Measurements from ENCODE around the gene TAP1.

TAP1 gene

DNA sequence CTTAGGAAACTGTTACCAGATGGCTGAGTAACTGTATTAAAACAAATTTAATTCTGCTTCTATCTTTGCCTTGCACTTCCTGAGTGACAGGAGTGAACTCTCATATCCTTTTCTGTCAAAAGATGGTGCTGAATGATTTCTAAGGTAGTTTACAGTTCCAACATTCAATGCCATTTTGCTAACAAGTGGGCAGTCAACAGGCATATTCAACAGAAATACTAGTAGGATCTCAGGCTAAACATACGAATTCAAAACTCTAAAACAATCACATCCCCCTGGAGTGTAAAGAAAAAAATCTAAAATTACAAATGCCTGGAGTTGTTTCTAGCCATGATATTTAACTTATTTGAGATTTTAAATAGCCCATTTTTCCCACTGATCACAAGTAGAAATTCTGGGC is 7.2 kb upstream of the TAP1 start:
- no peak for DNase-seq (ENCODE audit: low read depth)
- TF ChIP-seq, protein P1, sequence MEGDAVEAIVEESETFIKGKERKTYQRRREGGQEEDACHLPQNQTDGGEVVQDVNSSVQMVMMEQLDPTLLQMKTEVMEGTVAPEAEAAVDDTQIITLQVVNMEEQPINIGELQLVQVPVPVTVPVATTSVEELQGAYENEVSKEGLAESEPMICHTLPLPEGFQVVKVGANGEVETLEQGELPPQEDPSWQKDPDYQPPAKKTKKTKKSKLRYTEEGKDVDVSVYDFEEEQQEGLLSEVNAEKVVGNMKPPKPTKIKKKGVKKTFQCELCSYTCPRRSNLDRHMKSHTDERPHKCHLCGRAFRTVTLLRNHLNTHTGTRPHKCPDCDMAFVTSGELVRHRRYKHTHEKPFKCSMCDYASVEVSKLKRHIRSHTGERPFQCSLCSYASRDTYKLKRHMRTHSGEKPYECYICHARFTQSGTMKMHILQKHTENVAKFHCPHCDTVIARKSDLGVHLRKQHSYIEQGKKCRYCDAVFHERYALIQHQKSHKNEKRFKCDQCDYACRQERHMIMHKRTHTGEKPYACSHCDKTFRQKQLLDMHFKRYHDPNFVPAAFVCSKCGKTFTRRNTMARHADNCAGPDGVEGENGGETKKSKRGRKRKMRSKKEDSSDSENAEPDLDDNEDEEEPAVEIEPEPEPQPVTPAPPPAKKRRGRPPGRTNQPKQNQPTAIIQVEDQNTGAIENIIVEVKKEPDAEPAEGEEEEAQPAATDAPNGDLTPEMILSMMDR (IDR thresholded peaks at IDR 0.05; ENCODE audit: insufficient read depth, low read depth, low read length, missing control alignments), result no peak
- no peak overlapping the region for H3K4me3 ChIP-seq (ENCODE audit: low read depth, low read length)

DNA sequence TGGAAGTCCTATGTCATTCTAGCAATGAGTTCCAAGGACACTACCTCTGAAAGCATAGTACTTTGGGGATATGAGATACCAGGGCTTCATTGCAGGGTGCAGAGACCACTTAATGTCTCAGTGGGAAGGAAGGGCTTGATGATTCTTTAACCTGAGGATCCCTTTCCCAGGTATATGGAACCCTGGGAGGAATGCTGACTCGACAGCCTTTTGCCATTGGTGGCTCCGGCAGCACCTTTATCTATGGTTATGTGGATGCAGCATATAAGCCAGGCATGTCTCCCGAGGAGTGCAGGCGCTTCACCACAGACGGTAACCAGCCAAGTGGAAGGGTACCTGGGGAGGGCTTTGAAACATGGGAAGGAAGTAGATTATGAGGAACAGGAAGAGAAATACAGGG is 4.7 kb upstream of the TAP1 start:
- no peak for DNase-seq (ENCODE audit: low read depth)
- TF ChIP-seq, protein P1 (IDR thresholded peaks at IDR 0.05; ENCODE audit: insufficient read depth, low read depth, low read length, missing control alignments), result no peak
- no peak overlapping the region for H3K4me3 ChIP-seq (ENCODE audit: low read depth, low read length)

DNA sequence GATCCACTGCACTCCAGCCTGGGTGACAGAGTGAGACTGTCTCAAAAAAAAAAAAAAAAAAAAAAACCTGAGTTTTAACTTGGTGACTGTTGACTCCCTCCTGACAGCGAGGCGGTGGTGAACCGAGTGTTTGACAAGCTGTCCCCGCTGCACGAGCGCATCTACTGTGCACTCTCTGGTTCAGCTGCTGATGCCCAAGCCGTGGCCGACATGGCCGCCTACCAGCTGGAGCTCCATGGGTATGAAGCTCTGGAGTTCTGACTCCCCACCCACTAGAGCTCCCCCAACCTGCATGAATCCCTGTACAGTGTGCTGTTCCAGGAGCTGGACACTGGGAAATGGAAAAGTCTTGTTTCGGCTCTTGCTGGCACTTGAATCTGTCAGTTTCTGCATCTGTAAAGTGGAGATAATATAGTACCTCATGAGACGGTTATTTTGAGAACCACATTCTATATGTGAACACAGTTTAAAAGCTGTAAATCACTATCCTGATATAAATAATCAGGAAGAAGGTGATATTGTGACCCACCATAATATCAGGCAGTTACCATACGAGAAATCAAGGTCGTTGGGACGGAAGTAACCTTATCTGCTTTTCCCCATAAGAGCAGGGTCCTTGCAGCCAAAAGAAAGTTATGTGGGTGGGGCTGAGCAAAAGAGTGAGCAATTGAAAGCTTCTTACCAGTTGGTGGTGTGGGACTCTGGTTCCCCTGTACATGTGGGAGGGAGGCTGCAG is 3.8 kb upstream of the TAP1 start:
- TF ChIP-seq, protein P1 (IDR thresholded peaks at IDR 0.05; ENCODE audit: insufficient read depth, low read depth, low read length, missing control alignments), result no peak
- no peak overlapping the region for H3K4me3 ChIP-seq (ENCODE audit: low read depth, low read length)
- DNase-seq (ENCODE audit: low read depth), result no peak

DNA sequence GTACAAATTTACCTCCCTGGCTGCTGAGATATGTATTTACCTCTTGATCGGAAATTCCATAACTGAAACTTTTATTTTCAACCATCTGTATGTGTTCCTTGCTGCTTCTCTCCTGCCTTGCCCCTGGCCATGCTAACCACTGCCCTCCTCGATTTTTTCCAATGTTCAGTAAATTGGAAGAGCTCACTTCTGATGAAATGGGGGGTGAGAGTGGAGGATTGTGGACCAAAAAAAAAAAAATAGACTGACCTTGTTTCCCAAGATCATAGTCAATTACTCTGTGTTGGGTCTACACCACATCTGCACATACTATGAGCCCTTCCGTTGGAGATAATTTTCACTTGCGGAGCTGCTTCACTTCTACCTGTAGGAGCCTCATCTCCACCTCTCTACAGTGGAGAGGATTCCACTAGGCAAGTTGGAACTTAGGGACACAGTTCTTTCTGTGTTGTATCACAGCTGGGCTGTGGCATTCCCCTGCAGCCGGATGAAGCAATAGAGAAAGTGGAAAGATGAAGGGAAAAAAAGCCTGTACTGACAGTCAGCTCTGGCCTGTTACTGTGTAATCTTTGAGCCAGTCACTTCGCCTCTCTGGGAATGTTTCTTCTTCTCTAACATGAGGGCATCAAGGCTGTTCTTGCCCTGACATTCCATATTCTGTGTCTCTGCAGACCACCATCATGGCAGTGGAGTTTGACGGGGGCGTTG is 2.1 kb upstream of the TAP1 start:
- TF ChIP-seq, protein P1 (IDR thresholded peaks at IDR 0.05; ENCODE audit: insufficient read depth, low read depth, low read length, missing control alignments), result no peak
- DNase-seq (ENCODE audit: low read depth), result no peak
- H3K4me3 ChIP-seq (ENCODE audit: low read depth, low read length), result peak overlapping the region; percentile 91

DNA sequence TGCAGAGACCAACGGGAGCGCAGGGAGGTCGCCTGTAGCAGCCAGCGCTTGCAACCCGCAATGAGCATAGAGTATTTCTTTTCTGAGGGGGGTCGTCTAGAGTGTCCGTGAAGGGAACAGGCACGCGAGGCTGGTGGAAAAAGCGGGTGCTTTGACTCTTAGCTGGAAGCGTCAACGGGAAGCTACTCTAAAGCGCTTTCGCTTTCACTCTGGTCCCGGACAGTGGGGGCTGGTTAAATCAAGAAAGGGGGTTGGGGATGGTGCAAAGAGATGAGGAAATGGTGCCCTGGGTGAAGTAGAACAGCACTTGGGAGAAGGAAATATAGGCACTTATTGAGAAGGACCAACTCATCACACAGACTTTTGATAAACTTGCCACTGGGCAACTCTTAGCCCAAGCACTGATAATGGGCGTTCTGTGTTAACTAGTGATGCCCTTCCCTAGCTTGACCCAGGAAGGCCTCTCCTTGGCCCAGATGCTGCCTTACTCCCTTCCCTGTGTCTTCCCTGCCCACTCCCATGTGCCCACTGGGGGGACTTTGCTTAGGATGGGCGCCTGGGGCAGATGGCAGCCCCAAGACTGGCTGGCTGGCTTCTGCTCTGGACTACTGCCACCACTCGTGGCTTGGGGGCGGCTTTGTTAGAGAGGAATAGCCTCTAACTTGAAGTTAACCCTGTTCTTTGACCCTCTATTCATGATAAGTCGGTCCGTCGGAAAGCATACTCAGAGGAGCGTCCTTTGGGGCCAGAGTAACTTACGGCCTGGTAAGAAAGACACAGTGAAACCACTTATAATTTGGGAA is 1.1 kb upstream of the TAP1 start:
- DNase-seq (ENCODE audit: low read depth), result peak; percentile 76
- TF ChIP-seq, protein P1 (IDR thresholded peaks at IDR 0.05; ENCODE audit: insufficient read depth, low read depth, low read length, missing control alignments), result no peak
- H3K4me3 ChIP-seq (ENCODE audit: low read depth, low read length), result peak overlapping the region; percentile 91

DNA sequence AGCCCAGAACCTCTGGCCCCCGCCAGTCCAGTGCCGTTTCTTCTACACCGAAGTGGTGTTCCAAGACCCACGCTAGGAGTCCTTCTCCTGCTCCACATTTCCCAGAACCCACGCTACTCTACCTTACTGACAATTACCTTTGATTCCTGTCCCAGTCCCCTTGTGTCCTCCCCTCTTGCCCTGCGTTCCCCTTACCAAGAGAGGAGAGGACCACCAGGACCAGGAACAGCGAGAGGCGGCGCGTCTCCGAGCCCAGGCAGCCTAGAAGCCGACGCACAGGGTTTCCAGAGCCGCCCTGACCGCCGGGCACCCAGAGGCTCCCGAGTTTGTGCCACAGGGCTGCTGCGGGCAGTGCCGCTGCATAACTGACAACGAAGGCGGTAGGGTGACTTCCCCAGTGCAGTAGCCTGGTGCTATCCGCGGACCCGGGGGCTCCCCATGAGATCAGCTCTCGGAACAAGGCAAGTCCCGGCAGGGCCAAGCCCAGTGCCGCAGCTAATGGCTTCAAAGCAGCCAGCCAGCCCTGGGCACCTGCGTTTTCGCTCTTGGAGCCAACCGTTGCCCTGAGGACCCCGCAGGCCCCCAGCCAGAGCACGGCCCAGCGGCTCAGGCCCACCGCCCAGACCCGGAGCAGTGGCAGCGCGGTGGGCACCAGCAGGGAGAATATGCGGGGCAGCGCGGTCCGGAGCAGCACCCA is 512 bp downstream of the TAP1 start:
- H3K4me3 ChIP-seq (ENCODE audit: low read depth, low read length), result peak overlapping the region; percentile 91
- DNase-seq (ENCODE audit: low read depth), result peak; percentile 69
- TF ChIP-seq, protein P1 (IDR thresholded peaks at IDR 0.05; ENCODE audit: insufficient read depth, low read depth, low read length, missing control alignments), result no peak

Data from GM12865 (cell line).